Fibroblast of skin of abdomen (primary cell): ENCODE data around the gene SCMH1.
"Not testable (repeated sequence)": the region's sequence is repeated elsewhere in the genome, so short reads cannot be mapped to it uniquely, and the experiment has no call there.

Experiments
- DNase-seq: peaks from one replicate; pipeline ENCODE4 v3.0.0-alpha.2; 2013

SCMH1 gene

GRCh38 chr1:41151846-41152245, 90.3 kb downstream of the SCMH1 start:
- peak; percentile 79 for DNase-seq

DNA sequence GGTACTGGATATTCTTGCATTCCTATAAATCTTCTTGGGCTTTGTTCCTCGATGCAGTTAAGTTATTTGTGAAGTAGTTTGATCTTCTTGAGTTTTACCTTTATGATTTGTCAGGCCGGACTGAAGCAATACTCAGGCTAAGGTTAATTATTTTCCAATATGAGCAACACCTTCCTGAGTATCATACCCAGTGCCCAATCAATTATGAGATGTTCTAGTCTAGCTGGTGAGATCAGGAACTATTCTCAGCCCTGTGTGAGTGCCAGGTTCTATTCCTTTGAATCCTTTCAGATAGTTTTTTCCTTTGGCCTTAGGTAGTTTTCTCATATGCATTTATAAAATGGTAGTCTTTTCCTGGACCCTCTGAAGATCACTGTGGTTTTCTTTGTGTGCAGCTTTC, 92.5 kb downstream of the SCMH1 start:
- DNase-seq = no peak

DNA sequence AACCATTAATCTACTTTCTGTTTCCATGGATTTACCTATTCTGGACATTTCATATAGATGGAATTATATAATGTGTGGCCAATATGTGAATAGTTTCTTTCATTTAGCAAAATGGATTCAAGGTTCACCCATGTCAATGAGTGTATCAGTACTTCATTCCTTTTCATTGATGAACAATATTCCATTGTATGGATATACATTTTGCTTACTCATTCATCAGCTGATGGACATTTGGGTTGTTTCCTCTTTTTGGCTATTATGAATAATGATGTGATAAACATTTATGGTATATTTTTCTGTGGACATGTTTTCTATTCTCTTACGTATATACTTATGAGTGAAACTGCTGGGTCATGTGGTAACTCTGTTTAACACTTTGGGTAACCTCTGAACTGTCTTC, 97.8 kb downstream of the SCMH1 start:
- DNase-seq = no peak

DNA sequence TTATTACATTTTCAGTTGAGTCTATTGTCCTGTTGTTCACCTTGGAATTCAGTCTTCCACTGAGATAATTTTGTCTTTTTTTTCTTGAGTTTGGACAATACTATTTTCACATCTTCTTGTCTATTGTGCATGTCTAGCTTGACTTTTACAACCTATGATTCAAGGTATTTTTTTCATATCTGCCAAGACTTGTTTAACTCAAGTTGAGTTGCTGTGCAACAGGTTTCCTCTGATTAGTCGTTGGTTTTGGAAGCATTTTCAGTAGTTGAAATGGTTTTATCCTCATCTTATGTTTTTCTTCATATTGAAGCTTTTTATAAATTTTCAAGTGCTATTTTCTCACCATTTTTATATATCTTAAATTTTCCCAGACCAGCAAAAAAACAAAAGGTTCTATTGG, 103.6 kb downstream of the SCMH1 start:
- DNase-seq = no peak

GRCh38 chr1:41135196-41135947, 106.7 kb downstream of the SCMH1 start:
- no peak for DNase-seq

DNA sequence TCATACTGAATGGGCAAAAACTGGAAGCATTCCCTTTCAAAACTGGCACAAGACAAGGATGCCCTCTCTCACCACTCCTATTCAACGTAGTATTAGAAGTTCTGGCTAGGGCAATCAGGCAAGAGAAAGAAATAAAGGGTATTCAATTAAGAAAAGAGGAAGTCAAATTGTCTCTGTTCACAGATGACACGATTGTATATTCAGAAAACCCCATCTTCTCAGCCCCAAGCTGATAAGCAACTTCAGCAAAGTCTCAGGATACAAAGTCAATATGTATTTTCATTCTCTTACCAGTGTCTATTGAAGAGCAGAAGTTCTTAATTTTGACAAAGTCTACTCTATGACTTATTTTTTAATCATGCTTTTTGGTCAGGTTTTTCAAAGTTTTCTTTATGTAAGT, 107.8 kb downstream of the SCMH1 start:
- DNase-seq = not testable (repeated sequence)

DNA sequence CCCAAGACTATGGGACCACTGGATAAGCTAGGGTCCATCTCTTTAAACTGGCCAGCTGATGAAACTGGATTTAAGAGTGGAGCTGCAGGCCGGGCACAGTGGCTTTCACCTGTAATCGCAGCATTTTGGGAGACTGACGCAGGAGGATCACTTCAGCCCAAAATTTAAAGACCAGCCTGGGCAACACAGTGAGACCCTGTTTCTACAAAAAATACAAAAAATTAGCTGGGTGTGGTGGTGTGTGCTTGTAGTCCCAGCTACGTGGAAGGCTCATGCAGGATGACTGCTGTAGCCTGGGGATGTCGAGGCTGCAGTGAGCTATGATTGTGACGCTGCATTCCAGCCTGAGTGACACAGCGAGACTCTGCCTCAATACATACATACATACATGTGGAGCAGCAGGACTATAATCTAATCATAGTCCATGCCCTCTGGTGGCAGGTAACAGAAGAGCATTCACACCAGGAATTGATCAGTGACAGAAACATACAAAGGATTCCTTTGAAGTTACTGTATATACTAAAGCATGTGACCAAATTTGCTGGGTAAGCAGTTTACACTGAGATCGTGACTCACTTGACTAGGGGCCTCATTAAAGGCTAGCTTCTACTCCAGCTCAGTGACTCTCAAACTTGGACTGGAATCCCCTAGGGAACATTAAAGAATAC, 119.1 kb downstream of the SCMH1 start:
- peak; percentile 95 for DNase-seq

DNA sequence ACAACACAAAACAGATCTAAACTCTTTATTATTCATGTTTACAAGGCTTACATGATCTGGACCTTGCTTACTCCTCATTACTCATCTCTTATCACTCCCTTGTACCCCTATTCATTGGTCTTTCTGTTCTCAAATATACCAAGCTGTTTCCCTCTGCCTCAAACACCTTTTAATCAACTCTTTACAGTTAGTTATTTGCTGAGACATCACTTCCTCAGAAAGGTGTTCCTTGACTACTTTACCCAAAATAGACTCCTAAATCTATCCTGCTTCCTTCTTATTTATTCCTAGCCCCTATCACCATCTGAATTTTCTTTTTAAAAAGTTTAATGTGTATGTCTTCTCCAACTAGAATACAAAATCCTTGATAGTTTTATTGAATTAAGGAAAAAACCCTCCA, 120.0 kb downstream of the SCMH1 start:
- DNase-seq = no peak

- DNase-seq = no peak
These were observed 123.5 kb downstream of the SCMH1 start for GRCh38 chr1:41118645-41119044.

- not testable (repeated sequence) for DNase-seq
These were observed 124.9 kb downstream of the SCMH1 start for GRCh38 chr1:41117241-41117640.

- DNase-seq = no peak
These were observed 131.4 kb downstream of the SCMH1 start for GRCh38 chr1:41110736-41111135.

- DNase-seq = no peak
These were observed 131.8 kb downstream of the SCMH1 start for GRCh38 chr1:41110286-41110685.

DNA sequence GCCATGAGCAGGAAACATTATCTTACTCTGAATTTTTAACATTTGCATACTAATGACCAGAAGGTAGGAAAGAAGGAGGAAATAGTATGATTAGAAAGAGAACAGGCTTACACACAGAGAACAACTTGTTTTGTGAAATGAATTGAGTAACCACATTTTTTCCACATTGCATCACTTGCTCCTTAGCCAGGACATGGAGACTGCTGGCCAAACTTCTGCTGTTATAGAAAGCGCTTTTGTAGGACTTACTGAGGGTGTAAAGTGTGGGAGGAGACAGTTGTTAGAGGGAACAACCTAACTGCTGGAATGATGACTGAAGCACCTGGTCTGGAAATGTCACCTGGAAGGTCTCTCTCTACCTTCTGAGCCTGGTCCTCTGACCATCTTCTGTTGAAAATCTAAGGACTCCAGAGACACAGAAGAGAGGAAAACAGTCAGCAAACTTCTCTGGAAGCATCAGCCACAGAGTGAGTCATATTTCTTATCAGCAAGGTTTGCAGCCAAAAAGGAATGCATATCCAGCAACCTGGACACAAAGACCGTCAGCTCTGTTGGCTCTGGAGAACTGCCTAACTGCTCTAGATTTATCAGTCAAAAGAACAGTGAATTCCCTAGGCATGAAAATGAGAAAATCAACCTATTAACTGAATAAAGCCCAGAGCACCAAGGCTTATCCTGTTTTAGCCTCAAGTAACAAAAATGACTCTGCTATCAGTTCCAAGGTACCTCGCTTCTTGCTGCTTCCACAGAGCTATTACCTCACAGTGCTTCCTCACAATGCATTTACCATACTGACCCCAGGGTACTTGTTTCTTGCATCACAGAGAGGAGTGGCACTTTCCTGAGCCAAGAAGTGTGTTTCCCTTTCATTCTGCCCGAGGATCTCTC, 132.6 kb downstream of the SCMH1 start:
- peak; percentile 88 for DNase-seq

- no peak for DNase-seq
These were observed 133.3 kb downstream of the SCMH1 start for GRCh38 chr1:41108696-41109275.

GRCh38 chr1:41103766-41104165, 138.3 kb downstream of the SCMH1 start:
- DNase-seq = no peak

GRCh38 chr1:41102653-41103052, 139.5 kb downstream of the SCMH1 start:
- DNase-seq = peak; percentile 26

- DNase-seq = peak; percentile 98
These were observed 140.0 kb downstream of the SCMH1 start for GRCh38 chr1:41101950-41102607.

DNA sequence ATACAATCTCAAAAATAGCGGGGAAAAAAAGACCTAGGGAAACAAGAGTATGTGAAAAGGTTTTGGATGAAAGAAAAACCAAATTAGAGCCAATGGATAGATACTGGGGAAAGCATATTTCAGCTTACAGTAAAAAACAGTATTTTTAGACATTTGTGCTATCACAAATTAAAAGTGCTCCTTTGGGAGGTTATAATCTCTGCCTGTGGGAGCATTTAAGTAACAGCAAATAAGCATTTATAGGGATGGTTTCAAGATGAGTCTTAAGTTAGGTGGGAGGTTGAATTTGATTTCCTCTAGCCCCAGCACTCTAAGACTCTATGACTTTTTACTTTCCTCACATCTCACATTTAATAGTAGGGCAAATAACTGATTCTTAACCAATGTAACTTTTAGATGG, 141.0 kb downstream of the SCMH1 start:
- no peak for DNase-seq

- no peak for DNase-seq
These were observed 141.9 kb downstream of the SCMH1 start for GRCh38 chr1:41100170-41100569.

DNA sequence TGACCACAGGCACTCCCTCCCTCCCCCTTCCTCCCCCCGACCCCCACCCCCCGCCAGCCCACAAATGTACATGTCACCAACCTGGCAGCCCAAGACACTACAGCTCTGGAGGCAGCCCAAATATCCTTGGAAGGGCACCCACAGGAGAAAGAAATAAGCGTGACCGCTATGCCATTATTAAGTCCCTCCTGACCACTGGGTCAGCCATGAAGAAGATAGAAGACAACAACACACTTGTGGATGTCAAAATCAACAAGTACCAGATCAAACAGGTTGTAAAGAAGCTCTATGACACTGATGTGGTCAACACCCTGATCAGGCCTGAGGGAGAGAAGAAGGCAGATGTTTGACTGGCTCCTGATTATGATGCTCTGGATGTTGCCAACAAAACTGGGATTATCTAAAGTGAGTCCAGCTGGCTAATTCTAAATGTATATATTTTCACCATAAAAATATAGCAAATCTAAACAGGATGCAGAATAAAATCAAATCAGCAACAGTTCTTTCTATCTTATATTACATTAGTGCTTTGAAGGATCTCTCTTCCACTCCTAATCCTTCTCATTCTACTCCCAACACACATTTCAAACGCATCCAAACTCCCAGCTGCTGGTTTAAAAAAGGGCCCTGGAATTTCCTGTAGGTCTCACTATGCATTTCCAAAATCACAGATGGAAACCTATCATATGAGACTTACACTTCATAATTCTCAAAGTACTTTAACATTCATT, 143.2 kb downstream of the SCMH1 start:
- DNase-seq = no peak

- DNase-seq = no peak
These were observed 145.0 kb downstream of the SCMH1 start for GRCh38 chr1:41097105-41097504.

- no peak for DNase-seq
These were observed 148.3 kb downstream of the SCMH1 start for GRCh38 chr1:41093826-41094225.
